Measurements from ENCODE around the gene ATP6V1G3.
"Not testable (repeated sequence)": the region's sequence is repeated elsewhere in the genome, so short reads cannot be mapped to it uniquely, and the experiment has no call there.

ATP6V1G3 gene

GRCh38 chr1:198490224-198490623, 50.3 kb downstream of the ATP6V1G3 start:
- Histone ChIP-seq H3K9me3 (ENCODE audit: control insufficient read depth in 2 of 2, low read length in 2 of 2) (no peaks in the 10 kb centered on the region), H3K9ac (ENCODE audit: low read depth in 1 of 2, low read length in 2 of 2) (no peak overlapping the region), H3K36me3 (ENCODE audit: control insufficient read depth in 2 of 2, insufficient read depth in 2 of 2, low read length in 2 of 2) (no peaks in the 10 kb centered on the region), H3K4me1 (ENCODE audit: control insufficient read depth in 2 of 2, insufficient read depth in 2 of 2, low read length in 2 of 2) (no peaks in the 10 kb centered on the region), H3K27ac (ENCODE audit: low read depth in 2 of 2, low read length in 2 of 2) (no peak overlapping the region), H3K27me3 (ENCODE audit: control insufficient read depth in 2 of 2, insufficient read depth in 2 of 2, low read length in 2 of 2) (no peaks in the 10 kb centered on the region), H3K4me3 (ENCODE audit: low read length in 2 of 2) (no peak overlapping the region)

GRCh38 chr1:198486903-198487302, 53.6 kb downstream of the ATP6V1G3 start:
- Histone ChIP-seq H3K36me3 (ENCODE audit: control insufficient read depth in 2 of 2, insufficient read depth in 2 of 2, low read length in 2 of 2) (no peaks in the 10 kb centered on the region), H3K9me3 (ENCODE audit: control insufficient read depth in 2 of 2, low read length in 2 of 2) (no peaks in the 10 kb centered on the region), H3K4me1 (ENCODE audit: control insufficient read depth in 2 of 2, insufficient read depth in 2 of 2, low read length in 2 of 2) (peaks cover 0 to 2% of the 10 kb centered on the region in 2 donors), H3K27ac (ENCODE audit: low read depth in 2 of 2, low read length in 2 of 2) (no peak overlapping the region), H3K9ac (ENCODE audit: low read depth in 1 of 2, low read length in 2 of 2) (no peak overlapping the region), H3K4me3 (ENCODE audit: low read length in 2 of 2) (no peak overlapping the region), H3K27me3 (ENCODE audit: control insufficient read depth in 2 of 2, insufficient read depth in 2 of 2, low read length in 2 of 2) (no peaks in the 10 kb centered on the region)

GRCh38 chr1:198483645-198484044, 56.8 kb downstream of the ATP6V1G3 start:
- Histone ChIP-seq H3K36me3 (ENCODE audit: control insufficient read depth in 2 of 2, insufficient read depth in 2 of 2, low read length in 2 of 2) (no peaks in the 10 kb centered on the region), H3K4me3 (ENCODE audit: low read length in 2 of 2) (no peak overlapping the region), H3K27ac (ENCODE audit: low read depth in 2 of 2, low read length in 2 of 2) (no peak overlapping the region), H3K9me3 (ENCODE audit: control insufficient read depth in 2 of 2, low read length in 2 of 2) (peaks cover 0 to 3% of the 10 kb centered on the region in 2 donors), H3K27me3 (ENCODE audit: control insufficient read depth in 2 of 2, insufficient read depth in 2 of 2, low read length in 2 of 2) (no peaks in the 10 kb centered on the region), H3K4me1 (ENCODE audit: control insufficient read depth in 2 of 2, insufficient read depth in 2 of 2, low read length in 2 of 2) (peaks cover 0 to 2% of the 10 kb centered on the region in 2 donors), H3K9ac (ENCODE audit: low read depth in 1 of 2, low read length in 2 of 2) (no peak overlapping the region)

GRCh38 chr1:198483006-198483405, 57.5 kb downstream of the ATP6V1G3 start:
- H3K27me3 ChIP-seq (ENCODE audit: control insufficient read depth in 2 of 2, insufficient read depth in 2 of 2, low read length in 2 of 2): no peaks in the 10 kb centered on the region
- no peak overlapping the region for H3K4me3 ChIP-seq (ENCODE audit: low read length in 2 of 2)
- H3K4me1 ChIP-seq (ENCODE audit: control insufficient read depth in 2 of 2, insufficient read depth in 2 of 2, low read length in 2 of 2): peaks cover 0 to 2% of the 10 kb centered on the region in 2 donors
- H3K9ac ChIP-seq (ENCODE audit: low read depth in 1 of 2, low read length in 2 of 2): no peak overlapping the region
- H3K36me3 ChIP-seq (ENCODE audit: control insufficient read depth in 2 of 2, insufficient read depth in 2 of 2, low read length in 2 of 2): no peaks in the 10 kb centered on the region
- no peak overlapping the region for H3K27ac ChIP-seq (ENCODE audit: low read depth in 2 of 2, low read length in 2 of 2)
- peaks cover 0 to 3% of the 10 kb centered on the region in 2 donors for H3K9me3 ChIP-seq (ENCODE audit: control insufficient read depth in 2 of 2, low read length in 2 of 2)

GRCh38 chr1:198481661-198482060, 58.8 kb downstream of the ATP6V1G3 start:
- H3K27me3 ChIP-seq (ENCODE audit: control insufficient read depth in 2 of 2, insufficient read depth in 2 of 2, low read length in 2 of 2): no peaks in the 10 kb centered on the region
- peaks cover 0 to 2% of the 10 kb centered on the region in 2 donors for H3K4me1 ChIP-seq (ENCODE audit: control insufficient read depth in 2 of 2, insufficient read depth in 2 of 2, low read length in 2 of 2)
- no peak overlapping the region for H3K9ac ChIP-seq (ENCODE audit: low read depth in 1 of 2, low read length in 2 of 2)

GRCh38 chr1:198480876-198481275, 59.6 kb downstream of the ATP6V1G3 start:
- Histone ChIP-seq H3K9me3 (ENCODE audit: control insufficient read depth in 2 of 2, low read length in 2 of 2) (peaks cover 0 to 3% of the 10 kb centered on the region in 2 donors), H3K36me3 (ENCODE audit: control insufficient read depth in 2 of 2, insufficient read depth in 2 of 2, low read length in 2 of 2) (no peaks in the 10 kb centered on the region), H3K9ac (ENCODE audit: low read depth in 1 of 2, low read length in 2 of 2) (no peak overlapping the region), H3K27ac (ENCODE audit: low read depth in 2 of 2, low read length in 2 of 2) (no peak overlapping the region), H3K27me3 (ENCODE audit: control insufficient read depth in 2 of 2, insufficient read depth in 2 of 2, low read length in 2 of 2) (no peaks in the 10 kb centered on the region), H3K4me1 (ENCODE audit: control insufficient read depth in 2 of 2, insufficient read depth in 2 of 2, low read length in 2 of 2) (peaks cover 0 to 2% of the 10 kb centered on the region in 2 donors), H3K4me3 (ENCODE audit: low read length in 2 of 2) (no peak overlapping the region)

More at GRCh38 chr1:198481661-198482060, 58.8 kb downstream of the ATP6V1G3 start:
- H3K27ac ChIP-seq (ENCODE audit: low read depth in 2 of 2, low read length in 2 of 2): no peak overlapping the region
- no peaks in the 10 kb centered on the region for H3K36me3 ChIP-seq (ENCODE audit: control insufficient read depth in 2 of 2, insufficient read depth in 2 of 2, low read length in 2 of 2)
- peaks cover 0 to 3% of the 10 kb centered on the region in 2 donors for H3K9me3 ChIP-seq (ENCODE audit: control insufficient read depth in 2 of 2, low read length in 2 of 2)
- H3K4me3 ChIP-seq (ENCODE audit: low read length in 2 of 2): no peak overlapping the region

GRCh38 chr1:198477354-198477753, 63.1 kb downstream of the ATP6V1G3 start:
- H3K27ac ChIP-seq (ENCODE audit: low read depth in 2 of 2, low read length in 2 of 2); H3K9ac ChIP-seq (ENCODE audit: low read depth in 1 of 2, low read length in 2 of 2); H3K27me3 ChIP-seq (ENCODE audit: control insufficient read depth in 2 of 2, insufficient read depth in 2 of 2, low read length in 2 of 2); H3K4me1 ChIP-seq (ENCODE audit: control insufficient read depth in 2 of 2, insufficient read depth in 2 of 2, low read length in 2 of 2); H3K36me3 ChIP-seq (ENCODE audit: control insufficient read depth in 2 of 2, insufficient read depth in 2 of 2, low read length in 2 of 2); H3K4me3 ChIP-seq (ENCODE audit: low read length in 2 of 2); H3K9me3 ChIP-seq (ENCODE audit: control insufficient read depth in 2 of 2, low read length in 2 of 2): not testable (repeated sequence)

All from mucosa of rectum (tissue), 2 donors.